HG03280 (cell line): Measurements from ENCODE around the gene BTRC.

ENCODE experiments used
- ATAC-seq: cut with Tn5 transposase; IDR thresholded peaks from one replicate; pipeline ENCODE4 v1.9.1; 2021; ENCODE audit warnings: mild to moderate bottlenecking, moderate library complexity; ENCODE audit not compliant: unreplicated experiment

The BTRC gene

DNA sequence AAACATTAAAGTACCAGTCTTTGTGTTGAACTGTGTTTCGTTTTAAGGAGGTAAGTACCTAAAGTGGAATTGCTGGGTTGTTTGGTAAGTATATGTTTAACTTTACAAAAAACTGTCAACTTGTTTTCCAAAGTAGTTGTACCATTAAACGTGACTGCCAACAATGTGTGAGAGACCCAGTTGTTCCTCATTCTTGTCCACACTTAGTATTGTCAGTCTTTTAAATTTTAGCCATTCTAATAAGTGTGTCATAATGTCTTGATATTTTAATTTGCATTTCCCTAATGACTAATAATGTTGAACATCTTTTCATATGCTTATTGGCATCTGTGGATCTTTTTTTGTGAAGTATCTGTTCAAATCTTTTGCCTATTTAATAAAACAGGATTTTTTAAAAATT, 159.8 kb downstream of the BTRC start:
- ATAC-seq, result no peak

DNA sequence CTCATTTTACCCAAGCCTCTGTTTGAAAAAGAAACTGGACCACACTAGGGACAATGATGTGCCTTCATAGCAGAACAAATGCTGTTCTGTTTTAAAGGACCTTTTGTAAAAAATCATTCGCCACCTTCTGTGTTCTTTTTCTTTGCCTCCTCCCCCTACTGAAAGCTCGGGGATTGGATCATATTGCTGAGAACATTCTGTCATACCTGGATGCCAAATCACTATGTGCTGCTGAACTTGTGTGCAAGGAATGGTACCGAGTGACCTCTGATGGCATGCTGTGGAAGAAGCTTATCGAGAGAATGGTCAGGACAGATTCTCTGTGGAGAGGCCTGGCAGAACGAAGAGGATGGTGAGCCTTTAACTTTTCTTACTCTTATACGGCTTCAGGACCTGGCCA, 171.9 kb downstream of the BTRC start:
- ATAC-seq, result no peak

DNA sequence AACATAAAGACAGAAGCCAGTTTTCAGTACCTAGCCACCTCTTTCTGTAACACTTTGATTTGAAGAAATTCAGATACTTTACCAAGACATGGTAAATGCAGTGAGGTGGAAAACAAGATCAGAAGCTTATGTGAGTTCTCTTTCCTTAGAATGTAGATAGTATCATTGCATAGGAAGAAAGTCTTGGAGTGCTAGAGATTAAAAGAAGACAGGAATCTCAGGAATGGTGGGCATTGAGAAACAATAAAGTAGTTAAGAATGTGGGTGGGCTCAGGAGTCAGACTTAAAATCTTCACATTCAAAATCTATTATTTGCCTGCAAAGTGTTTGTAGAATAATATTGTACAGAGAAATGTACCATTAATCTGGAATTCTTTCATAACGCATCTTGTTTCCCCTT, 175.2 kb downstream of the BTRC start:
- ATAC-seq, result no peak

DNA sequence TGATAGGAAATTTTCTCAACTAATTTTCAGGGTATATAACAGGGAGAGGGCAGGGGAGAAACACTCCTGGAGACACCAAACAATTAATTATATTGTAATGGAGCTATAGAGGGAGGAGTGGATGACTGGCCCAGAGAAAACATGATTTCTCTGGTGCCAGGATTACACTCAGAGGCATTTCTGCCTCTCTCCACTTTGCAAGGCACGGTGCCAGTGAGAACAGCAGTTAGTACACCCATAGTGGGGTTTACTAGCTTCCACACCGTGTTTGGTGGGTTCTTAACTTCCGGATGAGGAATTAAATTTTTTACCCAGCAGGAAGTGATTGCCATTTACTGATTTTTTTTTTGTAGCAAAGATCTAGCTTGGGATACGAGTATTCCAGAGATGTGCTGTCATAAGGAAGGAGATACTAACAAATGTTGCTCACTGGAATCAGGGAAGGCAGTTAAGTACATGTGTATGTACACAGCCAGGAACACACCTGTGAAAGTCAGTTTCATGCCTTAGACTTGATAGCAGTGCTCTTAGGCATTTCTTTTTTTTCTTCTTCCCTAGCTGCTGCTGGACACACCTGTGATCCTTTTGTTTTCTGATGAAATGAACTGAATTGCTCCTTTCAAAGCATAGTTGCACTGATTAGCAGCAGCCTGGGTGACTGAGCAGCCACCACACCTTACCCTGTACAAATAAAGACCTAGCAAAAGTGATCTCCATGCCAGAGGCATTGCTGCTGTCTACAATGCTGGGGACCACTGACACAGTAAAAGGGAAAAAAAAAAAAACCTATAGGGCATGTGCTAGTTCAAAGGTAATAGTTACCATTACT, 176.0 kb downstream of the BTRC start:
- ATAC-seq, result no peak

DNA sequence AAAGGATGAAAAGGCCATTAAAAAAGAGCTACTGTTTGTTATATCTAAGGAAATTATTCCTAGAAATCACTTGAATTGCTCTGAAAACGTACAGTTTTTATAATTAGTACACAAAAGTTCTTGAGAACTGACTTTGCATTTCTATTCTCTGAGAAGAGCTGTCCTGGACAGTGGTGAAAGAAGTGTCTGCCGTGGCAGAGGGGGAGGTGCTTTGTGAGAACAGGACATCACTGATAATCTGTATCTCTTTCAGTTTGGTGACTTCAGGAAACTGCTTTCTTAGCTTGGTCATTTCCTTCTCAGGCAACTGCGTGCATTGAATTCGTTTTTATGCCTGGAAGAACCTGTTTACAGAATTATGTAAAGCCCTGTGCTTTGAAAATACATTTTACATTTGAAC, 182.0 kb downstream of the BTRC start:
- ATAC-seq, result no peak

DNA sequence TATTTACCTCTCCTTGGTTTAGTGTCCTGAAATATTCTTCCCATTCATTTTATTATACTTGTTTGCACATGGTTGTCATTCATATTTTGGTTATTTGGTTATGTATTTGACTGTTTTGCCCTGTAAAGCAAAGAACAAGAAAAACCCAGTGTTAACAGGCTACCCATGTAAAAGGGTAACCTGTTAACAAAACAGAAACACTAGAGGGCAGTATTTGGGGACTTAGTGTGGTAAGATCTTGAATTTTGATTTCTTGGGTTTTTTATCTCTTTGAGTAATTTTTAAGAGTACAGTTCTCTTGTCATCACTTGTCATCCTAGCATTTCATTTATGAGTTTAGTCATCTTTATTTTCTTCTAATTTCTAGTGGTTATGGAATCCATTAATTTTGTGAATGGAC, 182.8 kb downstream of the BTRC start:
- ATAC-seq, result no peak

DNA sequence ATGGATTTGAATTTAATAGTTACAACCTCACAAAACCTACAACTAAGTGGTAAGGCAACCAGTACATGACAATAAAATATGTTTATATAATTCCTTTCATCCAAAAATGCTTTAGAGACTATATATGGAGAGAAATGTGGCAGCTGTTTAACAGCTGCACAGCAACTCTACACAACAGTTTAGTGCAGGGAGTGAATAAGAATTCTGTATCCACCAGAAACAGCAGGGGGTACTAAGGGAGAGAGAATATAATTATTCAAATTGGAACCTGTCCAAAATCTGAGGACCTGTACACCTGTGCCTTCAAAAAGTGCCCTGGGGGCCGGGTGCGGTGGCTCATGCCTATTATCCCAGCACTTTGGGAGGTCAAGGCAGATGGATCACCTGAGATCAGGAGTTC, 184.5 kb downstream of the BTRC start:
- no peak for ATAC-seq

DNA sequence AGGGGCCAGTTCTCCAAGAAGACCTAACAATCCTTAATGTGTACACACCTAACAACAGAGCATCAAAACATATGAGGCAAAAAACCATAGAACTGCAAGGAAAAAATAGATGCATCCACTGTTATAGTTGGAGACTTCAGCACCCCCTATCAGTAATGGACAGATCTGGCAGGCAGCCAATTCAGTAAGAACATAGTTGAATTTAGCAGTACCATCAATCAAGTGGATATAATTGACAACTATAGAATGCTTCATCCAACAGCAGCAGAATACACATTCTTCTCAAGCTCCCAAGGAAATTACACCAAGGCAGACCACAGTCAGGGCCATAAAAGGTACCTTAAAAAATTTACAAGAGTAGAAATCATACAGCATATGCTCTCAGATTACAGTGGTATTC, 191.9 kb downstream of the BTRC start:
- ATAC-seq, result no peak

DNA sequence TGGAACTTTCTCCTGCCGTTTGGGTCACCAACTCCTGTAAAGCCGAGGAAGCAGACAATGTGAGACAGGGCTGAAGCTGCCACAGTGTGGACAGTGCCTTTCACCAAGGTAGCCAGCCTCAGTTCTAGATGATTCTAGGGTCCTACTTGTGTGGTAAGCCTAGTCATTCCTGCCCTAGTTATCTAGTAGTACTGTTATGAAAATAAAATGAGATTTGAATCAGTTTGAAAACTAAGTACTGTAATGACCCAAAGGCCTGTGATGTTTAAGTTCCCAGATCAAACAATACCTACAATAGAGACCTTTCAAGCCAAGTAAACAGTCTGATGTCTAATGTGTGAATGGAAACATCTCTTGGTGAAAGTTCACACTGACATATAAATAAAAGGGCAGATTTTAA, 197.0 kb downstream of the BTRC start:
- ATAC-seq, result no peak

DNA sequence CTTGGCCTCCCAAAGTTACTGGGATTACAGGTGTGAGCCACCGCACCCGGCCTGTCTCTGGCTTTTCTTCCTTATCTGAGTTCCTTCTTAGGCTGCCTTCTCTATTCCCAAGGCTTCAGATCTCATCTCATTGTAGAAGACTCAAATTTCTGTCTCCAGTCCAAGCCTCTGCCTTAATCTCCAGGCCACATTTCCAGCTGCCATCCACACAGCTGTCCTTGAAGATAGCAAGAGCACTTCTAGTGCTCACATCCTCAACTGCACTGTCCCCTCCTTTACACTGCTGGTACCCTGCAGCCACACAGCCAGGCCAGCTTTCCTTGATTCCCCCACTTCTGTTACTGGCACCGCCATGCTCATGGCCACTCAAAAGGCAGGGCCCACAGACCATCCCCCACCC, 198.5 kb downstream of the BTRC start:
- ATAC-seq, result no peak

DNA sequence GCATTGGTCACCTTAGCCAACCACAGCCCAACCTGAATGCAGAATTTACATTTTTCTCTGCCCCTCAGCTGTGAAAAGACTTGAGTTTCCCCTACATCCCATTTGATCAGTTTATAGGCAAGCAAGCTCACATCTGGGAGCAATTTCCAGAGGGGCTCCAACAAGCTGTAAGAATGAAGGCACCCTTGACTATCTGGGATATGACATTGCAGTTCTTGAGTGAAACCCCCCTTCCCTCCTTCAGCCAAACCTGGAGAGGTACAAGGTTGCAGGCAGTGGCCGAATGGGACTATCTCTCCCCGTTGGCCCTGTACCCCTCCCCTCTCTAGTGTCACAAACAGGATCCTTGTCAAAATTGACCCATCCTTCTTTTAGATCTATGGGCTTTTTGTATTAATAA, 203.6 kb downstream of the BTRC start:
- no peak for ATAC-seq

DNA sequence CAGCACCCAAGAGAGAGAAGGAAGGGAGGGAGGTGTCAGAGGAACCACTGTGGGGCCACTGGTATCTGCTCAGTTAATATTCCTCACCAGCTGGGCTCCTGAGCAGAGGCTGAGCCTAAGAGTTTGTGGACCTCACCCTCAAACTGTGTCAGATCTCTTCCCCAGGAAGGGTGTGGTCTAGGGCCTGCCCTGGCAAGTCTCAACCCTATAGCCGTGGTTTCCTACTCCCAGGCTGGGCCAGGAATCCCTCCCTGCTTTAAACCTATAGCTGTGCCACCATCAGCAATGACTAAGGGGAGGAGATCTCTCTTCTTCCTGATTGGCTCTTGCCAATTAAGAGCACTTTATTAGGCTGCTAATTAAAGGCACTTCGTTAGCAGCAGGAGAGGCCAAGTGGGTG, 204.2 kb downstream of the BTRC start:
- ATAC-seq, result no peak

DNA sequence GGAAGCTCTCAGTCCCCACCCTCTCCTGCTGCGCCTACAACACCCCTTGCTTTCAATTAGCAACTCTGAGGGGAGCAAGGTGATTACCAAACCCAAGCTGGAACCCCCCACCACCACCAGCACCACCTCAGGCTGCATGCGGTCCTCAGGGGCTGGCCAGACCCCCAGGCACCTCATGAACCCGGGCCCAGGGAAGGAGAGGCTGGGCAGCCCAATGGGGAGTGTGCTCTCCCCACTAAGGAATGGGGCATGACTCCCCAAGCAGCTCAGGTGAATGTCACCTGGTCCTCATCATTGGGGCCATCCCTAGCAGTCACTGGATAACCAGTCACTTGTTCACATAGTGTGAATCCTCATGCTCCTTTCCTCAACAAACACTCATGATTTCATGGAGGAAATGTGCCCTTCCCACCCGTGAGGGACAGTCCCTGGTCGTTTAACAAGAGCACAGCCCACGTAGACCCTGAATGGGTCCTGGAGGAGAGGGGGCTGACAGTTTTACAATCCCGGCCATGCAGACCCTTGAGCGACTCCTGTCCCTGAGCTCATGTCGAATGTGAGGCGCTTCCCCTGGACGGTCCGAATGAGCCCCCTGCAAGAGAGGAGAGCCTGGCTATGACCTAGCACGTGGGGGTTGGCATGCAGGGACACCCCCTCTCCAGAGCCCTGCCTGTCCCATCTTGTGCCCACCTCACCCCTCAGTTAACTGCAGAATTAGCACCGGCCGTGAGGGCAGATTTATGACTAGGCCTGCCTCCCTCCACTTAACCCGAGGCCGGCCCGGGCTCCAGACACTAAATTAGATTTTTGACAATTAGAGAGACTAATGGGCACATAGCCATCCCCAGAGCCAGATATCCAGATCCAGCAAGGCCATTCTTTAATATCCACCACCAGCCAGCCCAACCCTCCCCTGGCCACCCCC, 205.0 kb downstream of the BTRC start:
- no peak for ATAC-seq

DNA sequence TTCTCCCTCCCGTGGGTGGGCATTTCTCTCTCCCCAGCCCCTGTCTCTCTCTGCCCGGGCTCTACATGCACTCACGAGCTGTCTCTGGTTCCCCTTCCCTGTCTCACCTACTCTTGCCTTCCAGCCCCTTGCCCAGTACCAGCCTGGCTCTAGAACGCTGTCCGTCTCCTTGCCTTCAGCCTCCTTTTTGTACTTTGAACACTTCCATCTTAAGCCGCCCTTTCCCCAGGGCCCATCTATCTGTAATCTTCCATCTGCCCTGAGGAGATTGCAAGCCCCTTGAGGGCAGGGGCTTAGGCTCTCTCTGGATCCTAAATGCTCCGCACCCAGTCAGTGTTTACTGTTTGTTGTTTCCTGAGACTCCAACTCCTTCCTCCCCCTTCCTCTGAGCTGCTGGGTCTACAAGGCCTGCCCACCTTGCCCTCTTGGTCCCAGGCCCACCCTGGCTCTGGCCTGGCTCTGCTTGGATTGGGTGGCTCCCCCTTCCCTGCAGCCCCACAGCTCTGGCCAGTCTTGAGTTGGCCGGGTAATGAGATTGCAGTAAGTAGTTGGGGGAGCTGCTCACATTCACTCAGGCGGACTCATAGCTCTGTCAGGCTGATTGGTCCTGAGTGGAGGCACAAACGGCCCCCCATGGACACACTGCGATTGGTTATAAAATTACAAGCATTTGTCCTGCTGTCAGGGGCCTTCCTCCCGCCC, 205.8 kb downstream of the BTRC start:
- ATAC-seq, result no peak

DNA sequence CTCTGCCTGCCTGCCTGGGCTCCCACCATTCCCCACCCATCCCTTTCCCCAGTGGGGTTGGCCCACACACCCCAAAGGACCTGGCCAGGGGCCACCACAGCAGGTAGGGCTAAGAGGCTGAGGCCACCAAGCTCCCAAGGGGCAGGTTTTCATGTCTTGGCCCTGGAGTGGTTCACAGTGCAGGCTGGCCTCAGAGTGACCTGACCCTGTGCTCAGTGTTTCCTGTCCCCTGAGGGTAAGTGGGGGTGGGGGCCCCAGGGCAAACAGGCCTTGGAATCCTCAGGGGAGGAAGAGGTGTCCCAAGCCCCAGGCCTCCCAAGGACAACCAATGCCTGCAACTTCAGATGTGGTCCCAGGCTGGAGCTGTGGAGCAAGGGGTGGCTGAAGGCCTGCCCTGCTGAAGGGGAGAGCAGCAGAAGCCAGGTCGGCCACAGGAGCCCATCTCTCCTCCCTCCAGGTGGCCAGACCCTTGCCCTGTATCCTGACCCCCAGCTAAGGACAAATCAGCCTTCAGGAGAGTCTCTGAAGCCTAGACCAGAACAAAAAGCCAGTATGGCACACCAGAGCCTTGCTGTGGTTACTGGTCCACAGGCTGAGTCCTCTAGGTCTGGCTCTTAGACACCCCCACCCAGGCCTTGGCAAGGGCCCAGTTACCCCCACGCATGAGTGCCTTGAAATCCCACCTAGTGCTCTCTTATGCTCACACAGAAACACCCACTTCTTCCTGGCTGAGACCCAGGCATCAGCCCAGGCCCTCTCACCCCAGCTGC, 206.5 kb downstream of the BTRC start:
- ATAC-seq, result no peak

DNA sequence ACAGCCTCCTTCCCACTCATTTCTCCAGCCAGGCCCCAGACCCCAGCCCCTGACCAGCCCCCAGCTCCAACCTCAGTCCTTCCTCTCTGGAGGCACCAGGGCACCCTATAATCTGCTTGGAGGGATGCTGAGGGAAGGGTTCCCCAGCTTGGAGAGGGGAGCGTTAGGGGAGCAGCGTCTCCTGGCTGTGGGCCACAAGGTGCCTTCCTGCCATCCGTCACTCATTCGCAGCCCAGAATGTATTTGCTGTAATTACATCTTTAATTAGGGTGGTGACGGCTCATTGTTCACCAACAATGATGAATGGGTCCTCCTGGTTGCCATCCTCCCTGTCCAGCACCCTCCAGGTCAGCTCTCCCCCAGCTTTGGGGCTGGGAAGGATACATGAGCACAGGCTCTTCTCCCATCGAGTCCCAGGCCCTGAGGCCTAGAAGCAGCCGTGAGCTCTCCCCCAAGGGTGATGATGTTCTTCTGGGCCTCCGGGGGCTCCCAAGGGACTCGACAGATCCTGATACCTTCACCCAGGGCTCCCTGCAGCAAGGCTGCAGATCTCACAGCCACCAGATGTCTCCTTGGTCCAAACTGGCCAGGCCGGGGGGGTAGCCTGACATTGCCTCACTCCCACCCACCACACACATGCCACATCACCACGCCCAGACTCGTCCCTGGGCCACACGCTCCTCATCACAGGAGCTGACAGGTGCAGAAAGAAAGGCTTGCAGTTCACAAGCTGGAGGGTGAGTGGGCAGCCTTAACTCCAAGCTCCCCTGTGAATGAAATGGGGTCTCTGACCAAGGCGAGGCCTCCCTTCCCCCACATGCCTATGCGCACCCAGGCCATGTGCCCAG, 207.3 kb downstream of the BTRC start:
- ATAC-seq, result no peak

DNA sequence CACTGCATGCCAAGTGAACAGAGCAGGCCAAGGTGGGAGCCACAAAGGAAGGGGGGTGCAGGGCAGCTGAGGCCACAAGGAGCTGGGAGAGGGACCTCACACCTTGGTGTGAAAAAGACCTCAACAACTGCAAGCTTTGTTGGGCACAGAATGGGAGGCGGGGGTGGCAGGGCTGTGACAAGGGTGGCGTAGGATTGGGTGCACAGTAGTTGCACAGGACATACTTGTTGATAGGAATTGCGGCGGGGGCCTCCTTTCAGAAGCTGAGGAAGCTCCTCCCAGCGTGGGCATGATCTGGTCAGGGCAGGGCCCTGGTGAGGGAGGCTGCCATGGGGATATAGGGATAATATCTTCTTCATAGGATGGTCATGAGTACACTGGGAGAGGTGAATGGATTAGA, 208.3 kb downstream of the BTRC start:
- ATAC-seq, result no peak

DNA sequence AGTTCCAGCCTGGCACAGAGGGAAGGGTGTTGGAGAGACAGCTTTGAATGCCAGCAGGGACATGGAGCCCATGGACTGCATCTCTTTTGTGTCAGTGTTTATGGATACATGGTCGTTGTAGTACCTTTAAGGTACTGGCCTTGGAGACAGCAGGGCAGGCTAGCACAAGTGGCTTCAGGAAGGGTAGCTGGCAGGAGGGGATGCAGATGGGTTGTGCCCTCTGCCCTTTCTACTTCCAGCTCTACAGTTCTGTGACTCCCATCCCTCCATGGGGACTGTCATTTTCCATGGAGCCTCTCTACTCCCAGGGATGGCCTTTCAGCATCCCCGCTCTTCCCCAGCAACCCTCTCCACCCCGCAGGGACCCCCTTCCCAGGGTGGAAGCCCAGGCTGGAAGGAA, 209.0 kb downstream of the BTRC start:
- ATAC-seq, result no peak

DNA sequence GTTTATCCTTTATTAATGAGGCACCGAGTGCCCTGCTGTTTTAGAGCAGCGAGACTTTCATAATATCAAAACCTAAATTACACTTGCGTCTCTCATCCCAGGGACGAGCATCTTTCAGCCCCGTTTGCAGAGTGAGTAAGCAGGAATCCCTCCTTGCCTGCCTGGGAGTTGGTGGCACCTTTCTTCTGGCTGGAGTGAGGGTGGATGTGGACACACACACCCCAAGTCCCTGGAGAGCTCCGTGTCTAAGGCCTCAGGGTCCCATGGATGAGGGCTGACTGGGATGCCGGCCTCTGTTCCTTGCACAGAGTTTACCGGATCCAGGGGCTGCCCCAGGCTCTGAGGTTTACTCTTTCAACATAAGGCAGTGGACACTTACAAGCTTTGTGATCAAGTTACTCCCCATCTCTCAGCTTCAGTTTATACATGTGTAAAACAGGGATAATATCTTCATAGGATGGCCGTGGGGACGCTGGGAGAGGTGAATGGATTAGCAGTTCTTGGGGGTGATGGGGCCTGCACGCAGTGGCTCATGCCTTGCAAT, 209.6 kb downstream of the BTRC start:
- no peak for ATAC-seq
